ENCODE results near the gene POMP.

The POMP gene, protein sequence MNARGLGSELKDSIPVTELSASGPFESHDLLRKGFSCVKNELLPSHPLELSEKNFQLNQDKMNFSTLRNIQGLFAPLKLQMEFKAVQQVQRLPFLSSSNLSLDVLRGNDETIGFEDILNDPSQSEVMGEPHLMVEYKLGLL

DNA sequence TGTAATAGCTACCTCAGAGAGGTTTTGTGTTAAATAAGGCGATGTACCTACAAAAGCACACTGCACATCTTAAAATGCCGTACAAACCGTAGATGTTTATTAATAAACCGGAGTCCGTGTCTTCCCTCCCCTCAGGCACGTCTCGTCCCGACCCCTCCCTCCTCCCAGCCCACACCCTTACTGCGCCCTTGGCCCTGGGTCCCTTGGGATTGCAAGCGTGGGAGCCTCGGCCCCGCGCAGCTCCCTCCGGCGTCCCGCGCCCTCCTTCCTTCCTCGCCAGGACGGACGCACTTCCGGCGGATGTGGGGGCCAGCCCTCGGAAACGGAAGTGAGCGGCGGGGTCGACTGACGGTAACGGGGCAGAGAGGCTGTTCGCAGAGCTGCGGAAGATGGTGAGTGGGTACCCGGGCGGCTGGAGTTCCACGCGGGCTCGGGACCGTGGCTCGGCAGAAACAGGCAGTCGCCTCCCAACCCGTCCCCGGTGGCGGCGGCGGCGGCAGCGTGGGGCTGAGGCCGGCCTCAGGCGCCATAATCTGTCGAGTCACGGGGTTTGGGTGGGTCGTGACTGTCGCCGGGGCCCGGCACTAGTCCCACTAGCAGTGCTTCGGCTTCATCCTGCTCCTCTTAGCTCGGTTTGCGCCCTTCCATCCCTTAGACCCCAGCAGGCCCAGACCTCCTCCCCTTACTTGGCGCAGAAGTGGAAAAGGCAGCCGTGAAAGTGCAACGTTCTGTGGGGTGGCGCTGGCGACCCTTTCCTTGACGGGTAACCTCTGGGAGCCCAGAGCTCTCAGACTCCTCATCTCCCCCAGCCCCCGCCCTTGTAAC, at the start of gene POMP:
Gene POMP, plus strand, starts transcription at position 335 of the 825 bp plus-strand sequence. Its CDS starts 55 bp downstream, at position 390.
- FAIRE-seq: peak; percentile 18

DNA sequence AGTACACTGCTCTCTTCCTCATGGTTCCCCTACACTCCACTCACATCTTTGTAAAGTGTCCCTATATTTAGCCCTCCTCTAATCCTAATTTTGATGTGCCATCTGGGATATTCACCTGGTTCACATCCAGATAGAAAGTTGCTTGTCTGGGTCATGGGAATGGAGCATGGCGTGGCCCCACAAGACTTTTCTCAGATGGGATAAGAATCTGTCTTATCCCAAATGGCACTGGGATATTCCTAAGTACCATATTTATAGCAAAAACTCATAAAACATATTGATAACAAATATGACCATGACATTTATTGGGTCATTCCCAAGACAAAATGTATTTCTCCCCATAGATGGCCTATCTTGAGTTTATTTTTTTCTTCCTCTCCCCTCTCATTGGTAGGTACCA, 49.5 kb upstream of the POMP start:
- no peak for FAIRE-seq
- DNase-seq (ENCODE audit: low spot score): no peak

More for the DNA sequence above, at the start of gene POMP:
- peak; percentile 52 for DNase-seq (ENCODE audit: low spot score)

DNA sequence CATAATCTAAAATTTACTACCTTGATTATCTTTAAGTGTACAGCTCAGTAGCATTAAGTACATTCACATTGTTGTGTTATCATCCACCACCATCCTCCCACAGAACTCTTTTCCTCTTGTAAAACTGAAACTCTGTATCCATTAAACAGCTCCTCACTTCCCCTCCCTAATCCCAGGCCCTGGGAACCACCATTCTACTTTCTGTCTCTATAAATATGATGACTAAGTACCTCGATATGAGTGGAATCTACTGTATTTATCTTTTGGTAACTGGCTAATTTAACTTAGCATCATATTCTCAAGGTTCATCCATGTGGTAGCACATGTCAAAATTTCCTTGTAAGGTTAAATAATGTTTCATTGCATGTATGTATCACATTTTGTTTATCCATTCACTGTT, 49.0 kb upstream of the POMP start:
- FAIRE-seq (peak; percentile 85), DNase-seq (ENCODE audit: low spot score) (peak; percentile 76)

DNA sequence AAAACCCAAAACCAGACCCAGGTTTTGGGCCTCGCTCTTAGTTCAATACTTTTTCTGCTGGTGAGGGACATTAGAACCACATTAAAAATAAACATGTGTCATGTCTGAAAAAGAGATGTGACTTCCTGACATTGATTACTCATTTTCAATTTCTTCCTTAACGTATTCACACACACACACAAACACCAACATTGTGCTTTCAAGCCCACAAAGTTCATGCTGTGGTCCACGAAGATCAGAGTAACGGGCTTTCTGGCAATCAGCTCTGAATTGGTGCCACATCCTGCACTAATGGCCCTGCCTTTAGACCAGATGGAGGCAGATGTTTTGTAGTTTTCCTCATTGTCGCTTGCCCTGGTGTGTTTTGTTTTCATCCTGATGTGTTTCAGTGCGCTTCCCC, 47.9 kb upstream of the POMP start:
- FAIRE-seq (no peak), DNase-seq (ENCODE audit: low spot score) (no peak)

GRCh38 chr13:28611654-28612131, 47.2 kb upstream of the POMP start:
- no peak for FAIRE-seq
- peak; percentile 60 for DNase-seq (ENCODE audit: low spot score)

GRCh38 chr13:28613562-28613961, 45.4 kb upstream of the POMP start:
- FAIRE-seq (no peak), DNase-seq (ENCODE audit: low spot score) (no peak)

- FAIRE-seq: no peak
- DNase-seq (ENCODE audit: low spot score): no peak
These were observed 42.9 kb upstream of the POMP start for GRCh38 chr13:28615916-28616446.

DNA sequence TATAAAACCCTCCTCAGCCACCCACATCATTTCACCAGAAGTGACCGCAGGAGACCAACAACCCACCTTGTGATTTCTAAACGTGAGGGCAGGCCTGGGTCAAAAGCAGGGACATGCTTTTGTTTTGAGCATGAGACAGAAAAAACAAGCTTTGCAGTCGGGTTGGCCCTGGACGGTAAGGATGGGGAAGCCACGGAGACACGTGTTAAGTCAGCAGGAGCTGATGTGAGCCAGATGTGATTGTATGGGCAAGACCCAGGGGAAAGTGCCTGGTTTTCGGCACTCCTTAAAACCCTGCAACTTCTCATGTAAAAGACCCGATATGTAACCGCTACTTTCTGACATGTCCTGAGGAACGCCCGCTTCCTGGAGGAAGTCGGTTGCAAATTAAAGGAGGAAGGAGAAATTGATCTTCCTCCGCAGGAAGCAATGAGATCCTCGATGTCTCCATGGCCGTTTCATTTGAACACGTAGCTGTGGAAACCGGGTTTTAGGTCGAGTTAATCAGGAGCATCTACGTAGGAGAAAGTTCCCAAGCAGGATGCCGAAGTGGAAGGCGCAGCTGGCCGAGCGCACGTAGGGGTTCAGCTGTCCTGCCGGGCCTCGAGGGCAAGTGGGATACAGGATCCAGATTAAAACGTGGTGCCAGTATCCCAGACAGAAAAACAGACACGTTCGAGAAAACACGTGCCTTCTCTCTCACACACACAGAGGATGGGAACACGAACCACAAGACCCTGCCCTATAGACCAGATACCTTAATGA, 40.5 kb upstream of the POMP start:
- FAIRE-seq (no peak), DNase-seq (ENCODE audit: low spot score) (no peak)

GRCh38 chr13:28620011-28620830, 38.7 kb upstream of the POMP start:
- FAIRE-seq (no peak), DNase-seq (ENCODE audit: low spot score) (no peak)

DNA sequence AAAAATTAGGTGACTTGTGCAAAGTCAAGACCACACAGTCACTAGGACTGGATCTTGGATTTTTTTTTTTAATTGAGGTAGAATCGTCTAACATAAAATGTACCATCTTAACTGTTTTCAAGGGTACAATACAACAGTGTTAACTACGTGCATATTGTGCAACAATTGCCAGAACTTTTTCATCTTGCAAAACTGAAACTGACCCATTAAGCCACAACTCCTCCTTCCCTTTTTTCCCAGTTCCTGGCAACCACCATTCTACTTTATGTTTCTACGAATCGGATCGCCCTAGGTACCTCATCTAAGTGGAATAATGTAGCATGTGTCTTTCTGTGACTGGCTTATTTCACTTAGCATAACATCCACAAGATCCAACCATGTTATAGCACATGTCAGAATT, 37.5 kb upstream of the POMP start:
- no peak for FAIRE-seq
- DNase-seq (ENCODE audit: low spot score): no peak

- DNase-seq (ENCODE audit: low spot score) (no peak), FAIRE-seq (no peak)
These were observed 36.6 kb upstream of the POMP start for GRCh38 chr13:28622286-28622685.

GRCh38 chr13:28623782-28624706, 34.9 kb upstream of the POMP start:
- no peak for DNase-seq (ENCODE audit: low spot score)
- FAIRE-seq: no peak

DNA sequence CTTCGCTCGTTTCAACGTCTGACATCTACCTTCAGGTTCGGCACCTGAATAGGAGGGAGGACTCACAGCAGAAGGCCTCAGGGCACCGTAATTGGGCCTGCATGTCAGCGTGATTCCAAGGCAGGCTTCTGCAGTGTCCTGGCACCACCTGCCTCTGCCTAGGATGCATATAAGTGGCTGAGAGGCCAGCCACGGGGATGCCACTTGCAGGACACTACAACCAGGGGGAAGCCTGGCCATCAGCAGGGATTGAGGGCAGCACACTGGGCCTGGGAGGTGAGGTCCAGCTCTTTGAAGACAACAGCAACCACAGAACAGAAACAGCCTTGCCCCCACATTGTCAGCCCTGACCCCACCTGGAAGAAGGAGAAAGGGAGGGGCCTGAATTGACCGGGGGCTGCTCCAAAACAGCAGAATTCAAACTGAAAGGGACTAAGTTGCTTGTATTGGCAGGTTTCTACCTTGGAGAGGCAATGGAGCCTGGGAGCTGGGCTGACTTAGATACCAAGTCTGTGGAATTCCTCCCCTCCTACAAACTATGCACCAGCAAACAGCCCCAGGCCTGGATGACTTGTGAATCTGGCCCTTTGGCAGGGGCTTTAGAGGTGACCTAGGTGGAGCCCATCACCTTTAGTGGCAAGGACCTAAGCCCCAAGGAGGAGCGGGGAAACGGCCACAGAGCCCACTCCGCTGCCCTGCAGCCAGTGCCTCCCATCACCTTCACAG, 34.1 kb upstream of the POMP start:
- FAIRE-seq: no peak

GRCh38 chr13:28626266-28626665, 32.7 kb upstream of the POMP start:
- no peak for FAIRE-seq
- no peak for DNase-seq (ENCODE audit: low spot score)

More for the DNA sequence above, 34.1 kb upstream of the POMP start:
- DNase-seq (ENCODE audit: low spot score): no peak

GRCh38 chr13:28628241-28628640, 30.7 kb upstream of the POMP start:
- FAIRE-seq (no peak), DNase-seq (ENCODE audit: low spot score) (no peak)

GRCh38 chr13:28630869-28631268, 28.1 kb upstream of the POMP start:
- DNase-seq (ENCODE audit: low spot score) (no peak), FAIRE-seq (no peak)

DNA sequence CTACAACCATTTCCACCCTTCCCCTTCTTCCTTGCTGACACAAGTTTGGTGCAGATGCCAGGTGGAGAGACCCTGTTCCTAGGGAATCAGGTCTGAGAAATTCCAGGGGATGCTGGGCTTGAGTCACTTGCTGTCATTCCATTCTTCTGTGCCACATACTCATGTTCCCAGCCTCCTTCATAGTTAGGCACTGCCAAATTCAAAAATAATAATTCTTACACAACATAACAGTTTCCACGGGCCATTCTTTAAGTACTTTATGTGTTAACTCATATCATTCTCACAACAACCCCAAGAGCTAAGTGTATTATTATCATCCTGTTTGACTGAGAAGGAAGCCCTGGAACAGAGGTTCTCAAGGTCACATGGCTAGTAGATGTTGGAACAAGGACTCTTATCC, 27.1 kb upstream of the POMP start:
- FAIRE-seq (no peak), DNase-seq (ENCODE audit: low spot score) (no peak)

GRCh38 chr13:28636069-28636468, 22.9 kb upstream of the POMP start:
- DNase-seq (ENCODE audit: low spot score): no peak
- no peak for FAIRE-seq

- DNase-seq (ENCODE audit: low spot score) (peak; percentile 63), FAIRE-seq (peak; percentile 53)
These were observed 22.1 kb upstream of the POMP start for GRCh38 chr13:28636677-28637317.
